Parathyroid adenoma (tissue), 2 donors: ENCODE measurements around the gene SUPT3H.

ENCODE experiments used
- H2AFZ ChIP-seq: fragments of 300-600 bp; sonication (generic); one replicate; pipeline ENCODE4 v1.7.0; 2017; ENCODE audit warnings: antibody characterized with exemption, mild to moderate bottlenecking
- H3K27ac ChIP-seq: fragments of 300-600 bp; sonication (generic); one replicate; pipeline ENCODE4 v1.7.0; 2017
- H3K27me3 ChIP-seq: fragments of 300-600 bp; sonication (generic); one replicate; pipeline ENCODE4 v1.7.0; 2017; ENCODE audit warnings: low read length; ENCODE audit not compliant: control insufficient read depth, insufficient read depth
- H3K36me3 ChIP-seq: fragments of 300-600 bp; sonication (generic); one replicate; pipeline ENCODE4 v1.7.0; 2017; ENCODE audit warnings: low read length; ENCODE audit not compliant: control insufficient read depth, insufficient read depth
- H3K4me1 ChIP-seq: fragments of 300-600 bp; sonication (generic); one replicate; pipeline ENCODE4 v1.7.0; 2017; ENCODE audit warnings: control low read depth
- H3K4me2 ChIP-seq: fragments of 300-600 bp; sonication (generic); one replicate; pipeline ENCODE4 v1.7.0; 2017; ENCODE audit warnings: low read length
- H3K4me3 ChIP-seq: fragments of 300-600 bp; sonication (generic); one replicate; pipeline ENCODE4 v1.7.0; 2017; ENCODE audit warnings: low read depth, low read length
- H3K79me2 ChIP-seq: fragments of 300-600 bp; sonication (generic); one replicate; pipeline ENCODE4 v1.7.0; 2017; ENCODE audit warnings: control low read depth
- H3K9ac ChIP-seq: fragments of 300-600 bp; sonication (generic); one replicate; pipeline ENCODE4 v1.7.0; 2017; ENCODE audit warnings: mild to moderate bottlenecking
- H3K9me3 ChIP-seq: fragments of 300-600 bp; sonication (generic); one replicate; pipeline ENCODE4 v1.7.0; 2017; ENCODE audit warnings: low read length; ENCODE audit not compliant: control insufficient read depth
- CTCF ChIP-seq: fragments of 300-600 bp; sonication (generic); IDR thresholded peaks from one replicate; pipeline ENCODE4 v1.7.0; 2017; ENCODE audit warnings: antibody characterized with exemption, mild to moderate bottlenecking
- donor health status: primary hyperparathyroidism.

SUPT3H gene

GRCh38 chr6:45098256-45098655 is 279.5 kb downstream of the SUPT3H start:
- Histone ChIP-seq H3K36me3 (no peaks in the 10 kb centered on the region), H2AFZ (no peak overlapping the region), H3K27me3 (no peaks in the 10 kb centered on the region), H3K27ac (no peak overlapping the region), H3K4me2 (no peak overlapping the region), H3K4me1 (no peaks in the 10 kb centered on the region), H3K9ac (no peak overlapping the region), H3K4me3 (no peak overlapping the region), H3K9me3 (no peaks in the 10 kb centered on the region), H3K79me2 (no peaks in the 10 kb centered on the region)
- no peak for TF ChIP-seq CTCF

- H3K4me2 ChIP-seq, result no peak overlapping the region
- H2AFZ ChIP-seq, result no peak overlapping the region
- H3K36me3 ChIP-seq, result no peaks in the 10 kb centered on the region
- no peaks in the 10 kb centered on the region for H3K79me2 ChIP-seq
- no peaks in the 10 kb centered on the region for H3K9me3 ChIP-seq
- H3K27ac ChIP-seq, result no peak overlapping the region
- H3K4me3 ChIP-seq, result no peak overlapping the region
- TF ChIP-seq CTCF, result no peak
- no peaks in the 10 kb centered on the region for H3K27me3 ChIP-seq
- no peak overlapping the region for H3K9ac ChIP-seq
- no peaks in the 10 kb centered on the region for H3K4me1 ChIP-seq
Observed at GRCh38 chr6:45094831-45095230, 282.9 kb downstream of the SUPT3H start.

GRCh38 chr6:45092135-45092534 is 285.6 kb downstream of the SUPT3H start:
- Histone ChIP-seq H2AFZ (no peak overlapping the region), H3K79me2 (no peaks in the 10 kb centered on the region), H3K36me3 (no peaks in the 10 kb centered on the region), H3K9ac (no peak overlapping the region), H3K4me2 (no peak overlapping the region), H3K4me1 (no peaks in the 10 kb centered on the region), H3K4me3 (no peak overlapping the region), H3K27me3 (no peaks in the 10 kb centered on the region), H3K27ac (no peak overlapping the region), H3K9me3 (no peaks in the 10 kb centered on the region)
- no peak for TF ChIP-seq CTCF

GRCh38 chr6:45086360-45087084 is 291.2 kb downstream of the SUPT3H start:
- Histone ChIP-seq H3K4me1 (no peaks in the 10 kb centered on the region), H3K27me3 (no peaks in the 10 kb centered on the region), H3K9me3 (no peaks in the 10 kb centered on the region), H3K9ac (no peak overlapping the region), H3K27ac (no peak overlapping the region), H3K4me2 (no peak overlapping the region), H3K79me2 (no peaks in the 10 kb centered on the region), H3K4me3 (no peak overlapping the region), H3K36me3 (no peaks in the 10 kb centered on the region), H2AFZ (no peak overlapping the region)
- TF ChIP-seq CTCF, result no peak

- no peak overlapping the region for H3K27ac ChIP-seq
- no peaks in the 10 kb centered on the region for H3K36me3 ChIP-seq
- H3K27me3 ChIP-seq, result no peaks in the 10 kb centered on the region
- H3K4me3 ChIP-seq, result no peak overlapping the region
- H3K4me2 ChIP-seq, result no peak overlapping the region
- H3K79me2 ChIP-seq, result no peaks in the 10 kb centered on the region
- H2AFZ ChIP-seq, result no peak overlapping the region
- no peak for TF ChIP-seq CTCF
- H3K4me1 ChIP-seq, result no peaks in the 10 kb centered on the region
- no peak overlapping the region for H3K9ac ChIP-seq
- no peaks in the 10 kb centered on the region for H3K9me3 ChIP-seq
Observed at GRCh38 chr6:45084257-45084656, 293.5 kb downstream of the SUPT3H start.
